Skeletal muscle tissue (tissue), 4 donors: ENCODE results near the gene EYA2. TPM values are rescaled to one million over a fixed set of nuclear protein-coding genes. Genes with fewer than 3 reads are reported as not detected.

Source experiments
- H3K27ac ChIP-seq: one replicate; pipeline ENCODE4 v1.7.0; 2013; ENCODE audit warnings: mild to moderate bottlenecking, low read depth, low read length, inconsistent platforms
- H3K27me3 ChIP-seq, 3 donors: one replicate each; pipeline ENCODE4 v1.7.0; 2013; ENCODE audit warnings: low read length in 3 of 3; ENCODE audit not compliant: control insufficient read depth in 3 of 3, insufficient read depth in 3 of 3
- H3K36me3 ChIP-seq, 3 donors: one replicate each; pipeline ENCODE4 v1.7.0; 2013; ENCODE audit warnings: low read length in 3 of 3; ENCODE audit not compliant: control insufficient read depth in 3 of 3, insufficient read depth in 3 of 3
- H3K4me1 ChIP-seq, 3 donors: one replicate each; pipeline ENCODE4 v1.7.0; 2013; ENCODE audit warnings: low read length in 3 of 3, mild to moderate bottlenecking in 3 of 3; ENCODE audit not compliant: control insufficient read depth in 3 of 3, insufficient read depth in 3 of 3
- H3K4me3 ChIP-seq, 3 donors: one replicate each; pipeline ENCODE4 v1.7.0; 2013; ENCODE audit warnings: low read length in 3 of 3
- H3K9ac ChIP-seq, 3 donors: one replicate each; pipeline ENCODE4 v1.7.0; 2013; ENCODE audit warnings: low read length in 3 of 3, mild to moderate bottlenecking in 3 of 3, moderate library complexity in 2 of 3, low read depth in 1 of 3
- H3K9me3 ChIP-seq, 3 donors: one replicate each; pipeline ENCODE4 v1.7.0; 2013; ENCODE audit warnings: low read length in 3 of 3; ENCODE audit not compliant: control insufficient read depth in 3 of 3
- total RNA-seq: library from RNA; depleted of rRNA; stranded (reverse); fragments of >200 nt; gene quantifications from one replicate; pipeline ENCODE4 v1.2.3, GENCODE V29; 2014
- donor health status: Osteomylitis.

EYA2 gene
- total RNA-seq, 1 donor from 2014 or later, result 1.0 TPM

- H3K4me3 ChIP-seq, result no peak overlapping the region
- H3K27ac ChIP-seq, result no peak overlapping the region
Measured at GRCh38 chr20:46984405-46984804, 89.8 kb downstream of the EYA2 start.

DNA sequence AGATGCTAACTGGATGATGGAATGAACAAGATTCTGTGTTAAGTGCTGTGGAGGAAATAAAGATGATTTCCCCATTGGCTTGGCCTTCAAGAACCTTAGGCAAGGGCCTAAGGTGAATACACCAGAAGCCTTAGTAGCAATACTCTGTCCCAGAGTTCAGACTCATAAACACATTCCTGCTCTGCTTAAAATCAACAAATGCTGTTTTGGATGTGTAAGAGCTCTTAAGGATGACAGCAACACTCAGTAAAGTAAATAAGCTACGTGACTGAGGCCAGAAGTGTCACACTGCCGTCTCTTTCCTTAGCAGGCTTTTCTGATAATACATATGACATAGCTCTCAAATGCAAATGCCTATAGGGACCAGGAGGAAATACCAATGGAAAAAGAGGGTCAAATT, 90.6 kb downstream of the EYA2 start:
- H3K27ac ChIP-seq, result no peak overlapping the region

More at GRCh38 chr20:46984405-46984804, 89.8 kb downstream of the EYA2 start:
- Histone ChIP-seq H3K9me3 (peaks cover 0 to 2% (median 0%) of the 10 kb centered on the region in 3 donors), H3K36me3 (no peaks in the 10 kb centered on the region), H3K4me1 (no peaks in the 10 kb centered on the region), H3K9ac (no peak overlapping the region), H3K27me3 (no peaks in the 10 kb centered on the region)

GRCh38 chr20:46985671-46986070, 91.0 kb downstream of the EYA2 start:
- Histone ChIP-seq H3K9me3 (peaks cover 0 to 2% (median 0%) of the 10 kb centered on the region in 3 donors), H3K27ac (no peak overlapping the region), H3K9ac (no peak overlapping the region), H3K27me3 (peaks cover 0 to 2% (median 0%) of the 10 kb centered on the region in 3 donors), H3K4me3 (no peak overlapping the region), H3K36me3 (no peaks in the 10 kb centered on the region), H3K4me1 (peaks cover 0 to 5% (median 3%) of the 10 kb centered on the region in 3 donors)

More for the DNA sequence above, 90.6 kb downstream of the EYA2 start:
- no peak overlapping the region for H3K9ac ChIP-seq
- no peak overlapping the region for H3K4me3 ChIP-seq
- H3K4me1 ChIP-seq, result peaks cover 0 to 3% (median 0%) of the 10 kb centered on the region in 3 donors
- peaks cover 0 to 2% (median 0%) of the 10 kb centered on the region in 3 donors for H3K9me3 ChIP-seq
- H3K27me3 ChIP-seq, result peaks cover 0 to 1% (median 0%) of the 10 kb centered on the region in 3 donors
- no peaks in the 10 kb centered on the region for H3K36me3 ChIP-seq

DNA sequence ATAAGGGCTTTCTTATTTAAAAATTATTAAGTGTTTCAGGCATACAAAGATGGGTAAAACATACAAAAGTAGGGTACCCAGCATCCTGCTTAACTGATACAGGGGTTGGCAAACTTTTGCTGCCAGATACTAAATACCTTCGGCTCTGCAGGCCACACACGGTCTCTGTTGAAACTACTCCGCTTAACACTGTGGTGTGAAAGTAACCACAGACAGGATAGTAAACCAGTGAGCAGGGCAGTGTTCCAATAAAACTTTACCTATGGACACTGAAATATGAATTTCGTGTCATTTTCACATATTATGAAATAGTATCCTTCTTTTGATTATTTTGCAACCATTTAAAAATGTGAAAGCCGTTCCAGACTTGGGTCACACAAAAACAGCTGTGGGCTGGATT, 92.4 kb downstream of the EYA2 start:
- Histone ChIP-seq H3K36me3 (no peaks in the 10 kb centered on the region), H3K4me3 (no peak overlapping the region), H3K27me3 (peaks cover 0 to 2% (median 0%) of the 10 kb centered on the region in 3 donors), H3K4me1 (peaks cover 0 to 5% (median 3%) of the 10 kb centered on the region in 3 donors), H3K9me3 (peaks cover 0 to 2% (median 0%) of the 10 kb centered on the region in 3 donors), H3K9ac (no peak overlapping the region), H3K27ac (no peak overlapping the region)

GRCh38 chr20:46990017-46990595, 95.5 kb downstream of the EYA2 start:
- Histone ChIP-seq H3K27me3 (peaks cover 4 to 6% (median 5%) of the 10 kb centered on the region in 3 donors), H3K9ac (no peak overlapping the region), H3K9me3 (no peaks in the 10 kb centered on the region), H3K4me1 (peaks cover 0 to 5% (median 3%) of the 10 kb centered on the region in 3 donors), H3K36me3 (no peaks in the 10 kb centered on the region), H3K4me3 (no peak overlapping the region), H3K27ac (no peak overlapping the region)

GRCh38 chr20:46990596-46991104, 96.0 kb downstream of the EYA2 start:
- Histone ChIP-seq H3K27me3 (peaks cover 4 to 6% (median 5%) of the 10 kb centered on the region in 3 donors), H3K27ac (no peak overlapping the region), H3K4me1 (peaks cover 0 to 5% (median 3%) of the 10 kb centered on the region in 3 donors), H3K9me3 (no peaks in the 10 kb centered on the region), H3K36me3 (no peaks in the 10 kb centered on the region), H3K4me3 (no peak overlapping the region), H3K9ac (no peak overlapping the region)

GRCh38 chr20:46991168-46991567, 96.5 kb downstream of the EYA2 start:
- Histone ChIP-seq H3K36me3 (no peaks in the 10 kb centered on the region), H3K4me3 (no peak overlapping the region), H3K9ac (no peak overlapping the region), H3K27me3 (peaks cover 4 to 6% (median 5%) of the 10 kb centered on the region in 3 donors), H3K9me3 (no peaks in the 10 kb centered on the region), H3K27ac (no peak overlapping the region), H3K4me1 (peaks cover 0 to 5% (median 3%) of the 10 kb centered on the region in 3 donors)

GRCh38 chr20:46991880-46992639, 97.4 kb downstream of the EYA2 start:
- H3K27ac ChIP-seq, result no peak overlapping the region
- peaks cover 4 to 6% (median 5%) of the 10 kb centered on the region in 3 donors for H3K27me3 ChIP-seq
- no peaks in the 10 kb centered on the region for H3K36me3 ChIP-seq
- no peak overlapping the region for H3K4me3 ChIP-seq
- H3K4me1 ChIP-seq, result peaks cover 0 to 5% (median 3%) of the 10 kb centered on the region in 3 donors
- H3K9ac ChIP-seq, result no peak overlapping the region
- H3K9me3 ChIP-seq, result no peaks in the 10 kb centered on the region

GRCh38 chr20:46992640-46993035, 98.0 kb downstream of the EYA2 start:
- no peaks in the 10 kb centered on the region for H3K36me3 ChIP-seq
- H3K27me3 ChIP-seq, result peaks cover 4 to 6% (median 5%) of the 10 kb centered on the region in 3 donors
- no peaks in the 10 kb centered on the region for H3K9me3 ChIP-seq
- no peak overlapping the region for H3K4me3 ChIP-seq
- peaks cover 0 to 5% (median 3%) of the 10 kb centered on the region in 3 donors for H3K4me1 ChIP-seq
- H3K9ac ChIP-seq, result no peak overlapping the region
- H3K27ac ChIP-seq, result no peak overlapping the region
